Measurements from ENCODE around the gene MED22. TPM values are rescaled to one million over a fixed set of nuclear protein-coding genes. Genes with fewer than 3 reads are reported as not detected.

Gene MED22
- total and polyA plus RNA-seq, 2 experiments from 2014 or later = 18.8 to 23.4 TPM

DNA sequence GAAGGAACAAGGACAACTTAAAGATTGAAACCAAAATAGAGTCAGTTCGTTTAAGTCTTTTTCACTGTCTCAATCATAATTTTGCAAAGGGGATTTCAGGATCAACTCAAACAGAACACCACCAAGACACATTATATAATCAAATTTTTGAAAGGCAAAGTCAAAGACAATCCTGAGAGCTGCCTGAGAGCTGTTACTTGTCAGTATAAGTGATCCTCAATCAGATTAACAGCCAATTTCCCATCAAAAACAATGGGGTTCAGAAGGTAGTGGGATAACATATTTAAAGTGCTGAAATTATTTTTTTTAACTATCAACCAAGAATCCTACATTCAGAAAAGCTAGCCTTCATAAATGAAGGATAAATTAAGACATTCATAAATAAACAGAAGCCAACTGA is 53.7 kb downstream of the MED22 start:
- WGBS (ENCODE audit: low lambda C conversion rate, missing lambda C conversion rate) = 66% methylated on average over 1 of the region's 1 CpG
- Histone ChIP-seq H3K9me2 (replicated peaks; ENCODE audit: insufficient read depth) (no peaks in the 10 kb centered on the region), H3K79me2 (no peaks in the 10 kb centered on the region), H2AFZ (no peak overlapping the region), H3K9me3 (ENCODE audit: low read depth) (no peaks in the 10 kb centered on the region), H3K4me1 (ENCODE audit: insufficient read depth) (no peaks in the 10 kb centered on the region), H3K27me3 (no peaks in the 10 kb centered on the region), H3K36me3 (replicated peaks; ENCODE audit: insufficient read depth, low read depth) (no peaks in the 10 kb centered on the region), H4K20me1 (ENCODE audit: insufficient read depth, poor library complexity, severe bottlenecking) (no peaks in the 10 kb centered on the region), H3K27ac (no peak overlapping the region), H3K4me3 (no peak overlapping the region), H3K4me2 (no peak overlapping the region)
- no peak for DNase-seq (ENCODE audit: low spot score)
- TF ChIP-seq EZH2phosphoT487 (IDR thresholded peaks at IDR 0.05; ENCODE audit: low read depth, severe bottlenecking, unreplicated experiment) (no peak), EZH2 (IDR thresholded peaks at IDR 0.05; ENCODE audit: borderline replicate concordance) (no peak)
- TF ChIP-seq, protein P1, sequence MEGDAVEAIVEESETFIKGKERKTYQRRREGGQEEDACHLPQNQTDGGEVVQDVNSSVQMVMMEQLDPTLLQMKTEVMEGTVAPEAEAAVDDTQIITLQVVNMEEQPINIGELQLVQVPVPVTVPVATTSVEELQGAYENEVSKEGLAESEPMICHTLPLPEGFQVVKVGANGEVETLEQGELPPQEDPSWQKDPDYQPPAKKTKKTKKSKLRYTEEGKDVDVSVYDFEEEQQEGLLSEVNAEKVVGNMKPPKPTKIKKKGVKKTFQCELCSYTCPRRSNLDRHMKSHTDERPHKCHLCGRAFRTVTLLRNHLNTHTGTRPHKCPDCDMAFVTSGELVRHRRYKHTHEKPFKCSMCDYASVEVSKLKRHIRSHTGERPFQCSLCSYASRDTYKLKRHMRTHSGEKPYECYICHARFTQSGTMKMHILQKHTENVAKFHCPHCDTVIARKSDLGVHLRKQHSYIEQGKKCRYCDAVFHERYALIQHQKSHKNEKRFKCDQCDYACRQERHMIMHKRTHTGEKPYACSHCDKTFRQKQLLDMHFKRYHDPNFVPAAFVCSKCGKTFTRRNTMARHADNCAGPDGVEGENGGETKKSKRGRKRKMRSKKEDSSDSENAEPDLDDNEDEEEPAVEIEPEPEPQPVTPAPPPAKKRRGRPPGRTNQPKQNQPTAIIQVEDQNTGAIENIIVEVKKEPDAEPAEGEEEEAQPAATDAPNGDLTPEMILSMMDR (IDR thresholded peaks at IDR 0.05; ENCODE audit: poor library complexity) = no peak

DNA sequence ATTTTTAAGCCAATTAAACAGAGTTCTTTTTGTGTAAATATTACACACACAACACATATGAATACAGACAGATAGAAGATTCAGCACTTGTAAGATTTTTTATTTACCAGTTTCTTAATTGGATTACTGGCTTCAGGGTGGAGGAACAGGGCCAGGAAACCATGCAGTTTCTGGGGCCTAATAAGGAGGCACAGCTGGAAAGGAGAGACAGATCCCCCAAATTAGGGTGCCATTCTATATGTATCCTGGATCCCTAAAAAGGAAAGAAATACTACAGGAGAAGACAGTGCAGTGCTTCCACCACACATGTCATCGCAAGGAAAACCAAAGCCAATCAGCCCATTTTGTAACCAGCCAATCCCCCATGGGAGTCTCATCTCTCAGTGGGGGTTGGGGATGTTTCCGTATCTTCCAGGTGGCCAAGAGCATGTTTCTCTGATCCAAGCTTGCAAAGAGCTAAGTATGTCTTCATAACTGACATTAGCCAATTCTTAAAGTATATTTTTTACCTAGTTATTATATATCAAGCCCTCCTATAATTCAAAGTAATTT is 57.1 kb downstream of the MED22 start:
- H3K27ac ChIP-seq = no peak overlapping the region
- TF ChIP-seq EZH2 (IDR thresholded peaks at IDR 0.05; ENCODE audit: borderline replicate concordance) (no peak), EZH2phosphoT487 (IDR thresholded peaks at IDR 0.05; ENCODE audit: low read depth, severe bottlenecking, unreplicated experiment) (no peak)
- TF ChIP-seq, protein P1 (IDR thresholded peaks at IDR 0.05; ENCODE audit: poor library complexity) = no peak
- no peak for DNase-seq (ENCODE audit: low spot score)
- H3K27me3 ChIP-seq = no peaks in the 10 kb centered on the region
- no peaks in the 10 kb centered on the region for H4K20me1 ChIP-seq (ENCODE audit: insufficient read depth, poor library complexity, severe bottlenecking)
- no peak overlapping the region for H3K4me2 ChIP-seq
- WGBS (ENCODE audit: low lambda C conversion rate, missing lambda C conversion rate) = 85% methylated on average over 2 of the region's 2 CpGs
- no peaks in the 10 kb centered on the region for H3K36me3 ChIP-seq (replicated peaks; ENCODE audit: insufficient read depth, low read depth)
- H3K4me3 ChIP-seq = no peak overlapping the region
- no peaks in the 10 kb centered on the region for H3K79me2 ChIP-seq
- H3K9me3 ChIP-seq (ENCODE audit: low read depth) = no peaks in the 10 kb centered on the region
- no peaks in the 10 kb centered on the region for H3K9me2 ChIP-seq (replicated peaks; ENCODE audit: insufficient read depth)
- no peak overlapping the region for H2AFZ ChIP-seq
- no peaks in the 10 kb centered on the region for H3K4me1 ChIP-seq (ENCODE audit: insufficient read depth)

Small RNA genes within 50 kb of the gene (small RNA-seq; reads per million reads assigned to genes)
- gene RF00019 = not detected
- gene SNORD24 = not detected
- not detected for gene SNORD36A
- not detected for gene SNORD36B
- gene SNORD36C = not detected

Other genes starting within 250 kb of the MED22 start
- gene RALGDS, start 226.9 kb downstream of the MED22 start, total RNA-seq = 26.9 and 30.9 TPM in 2 replicates
- gene RALGDS, start 226.9 kb downstream of the MED22 start, polyA plus RNA-seq = 48.0 and 51.7 TPM in 2 replicates
- gene GBGT1, start 184.2 kb downstream of the MED22 start, total RNA-seq = 10.1 and 15.5 TPM in 2 replicates
- 4.0 and 5.8 TPM in 2 replicates for gene GBGT1, start 184.2 kb downstream of the MED22 start, polyA plus RNA-seq
- not detected in 2 replicates for gene OBP2B, start 138.9 kb downstream of the MED22 start, total RNA-seq
- not detected in 2 replicates for gene OBP2B, start 138.9 kb downstream of the MED22 start, polyA plus RNA-seq
- 3.4 and 4.8 TPM in 2 replicates for gene ABO, start 72.9 kb downstream of the MED22 start, total RNA-seq
- gene ABO, start 72.9 kb downstream of the MED22 start, polyA plus RNA-seq = 9.5 and 15.7 TPM in 2 replicates
- 20.2 and 23.4 TPM in 2 replicates for gene SURF6, start 11.9 kb downstream of the MED22 start, total RNA-seq
- gene SURF6, start 11.9 kb downstream of the MED22 start, polyA plus RNA-seq = 22.9 and 24.3 TPM in 2 replicates
- gene RPL7A, start 87 bp upstream of the MED22 start, total RNA-seq = 2,138 and 2,226 TPM in 2 replicates
- 377 and 404 TPM in 2 replicates for gene RPL7A, start 87 bp upstream of the MED22 start, polyA plus RNA-seq
- gene SURF1, start 8.4 kb upstream of the MED22 start, total RNA-seq = 33.9 and 37.4 TPM in 2 replicates
- 76.5 and 83.9 TPM in 2 replicates for gene SURF1, start 8.4 kb upstream of the MED22 start, polyA plus RNA-seq
- 13.2 and 13.6 TPM in 2 replicates for gene SURF2, start 8.4 kb upstream of the MED22 start, total RNA-seq
- 22.9 and 25.5 TPM in 2 replicates for gene SURF2, start 8.4 kb upstream of the MED22 start, polyA plus RNA-seq
- gene SURF4, start 27.9 kb upstream of the MED22 start, total RNA-seq = 354 and 374 TPM in 2 replicates
- gene SURF4, start 27.9 kb upstream of the MED22 start, polyA plus RNA-seq = 294 and 360 TPM in 2 replicates
- gene STKLD1, start 28.2 kb upstream of the MED22 start, total RNA-seq = 0.10 and 0.48 TPM in 2 replicates
- gene STKLD1, start 28.2 kb upstream of the MED22 start, polyA plus RNA-seq = 1.6 and 2.5 TPM in 2 replicates
- gene REXO4, start 69.9 kb upstream of the MED22 start, total RNA-seq = 16.6 and 19.4 TPM in 2 replicates
- 17.2 and 18.0 TPM in 2 replicates for gene REXO4, start 69.9 kb upstream of the MED22 start, polyA plus RNA-seq
- 1.5 and 6.8 TPM in 2 replicates for gene ADAMTS13, start 74.2 kb upstream of the MED22 start, total RNA-seq
- gene ADAMTS13, start 74.2 kb upstream of the MED22 start, polyA plus RNA-seq = 6.5 and 11.4 TPM in 2 replicates
- gene CACFD1, start 111.8 kb upstream of the MED22 start, total RNA-seq = 31.5 and 37.8 TPM in 2 replicates
- gene CACFD1, start 111.8 kb upstream of the MED22 start, polyA plus RNA-seq = 49.2 and 50.4 TPM in 2 replicates
- 5.7 and 7.3 TPM in 2 replicates for gene SLC2A6, start 131.0 kb upstream of the MED22 start, total RNA-seq
- 10.6 and 14.8 TPM in 2 replicates for gene SLC2A6, start 131.0 kb upstream of the MED22 start, polyA plus RNA-seq
- not detected in 2 replicates for gene MYMK, start 176.8 kb upstream of the MED22 start, total RNA-seq
- gene MYMK, start 176.8 kb upstream of the MED22 start, polyA plus RNA-seq = 0.91 and 1.3 TPM in 2 replicates
- 2.2 and 2.7 TPM in 2 replicates for gene ADAMTSL2, start 186.6 kb upstream of the MED22 start, total RNA-seq
- gene ADAMTSL2, start 186.6 kb upstream of the MED22 start, polyA plus RNA-seq = 1.5 and 2.3 TPM in 2 replicates